Panc1 (cell line): ENCODE measurements around the gene TST. TPM values are rescaled to one million over a fixed set of nuclear protein-coding genes. Genes with fewer than 3 reads are reported as not detected.

Experiments used
- ATAC-seq: fragments of 200-7000 bp; cut with Tn5 transposase; 2 replicates; pipeline ENCODE4 v1.9.1; 2020; ENCODE audit warnings: mild to moderate bottlenecking, moderate library complexity
- BruUV-seq: library from RNA; stranded (reverse); fragments of 400-500 nt; replicated peaks from 2 replicates; lab custom pipeline; 2021; lab: Mats Ljungman, UMichigan
- CTCF ChIA-PET: fragments of 300-600 bp; sonication (Branson Sonifier 250); formaldehyde crosslinking; loops from one replicate; lab custom pipeline; 2022; ENCODE audit warnings: antibody characterized with exemption; lab: Charles Lee
- POLR2A ChIA-PET: fragments of 300-600 bp; sonication (Branson Sonifier 250); formaldehyde crosslinking; loops from one replicate; lab custom pipeline; 2022; ENCODE audit warnings: antibody characterized with exemption; lab: Charles Lee
- DNase-seq: peaks from one replicate; pipeline ENCODE4 v3.0.0-alpha.2; 2010; ENCODE audit warnings: low read depth, low spot score
- H3K27ac ChIP-seq: 2 replicates; pipeline ENCODE4 v1.5.1; 2011; ENCODE audit warnings: mild to moderate bottlenecking, low read length, inconsistent platforms
- H3K27me3 ChIP-seq: fragments of 200-500 bp; sonication (Bioruptor generic); 2 replicates; pipeline ENCODE4 v1.6.0; 2014; ENCODE audit warnings: low read length, inconsistent platforms; ENCODE audit not compliant: control insufficient read depth, insufficient read depth
- H3K36me3 ChIP-seq: fragments of 200-500 bp; sonication (Bioruptor generic); 2 replicates; pipeline ENCODE4 v1.5.1; 2014; ENCODE audit warnings: inconsistent platforms, mild to moderate bottlenecking, low read length, moderate library complexity; ENCODE audit not compliant: control insufficient read depth, insufficient read depth
- H3K4me1 ChIP-seq: 2 replicates; pipeline ENCODE4 v1.5.1; 2011; ENCODE audit warnings: inconsistent platforms, mild to moderate bottlenecking, low read length, moderate library complexity; ENCODE audit not compliant: control insufficient read depth, insufficient read depth
- H3K4me3 ChIP-seq, 2 experiments: 2 replicates each; pipeline ENCODE4 v1.5.1; 2011 to 2012; ENCODE audit warnings: low read depth in 2 of 2, low read length in 2 of 2, mild to moderate bottlenecking in 2 of 2, inconsistent platforms in 1 of 2, moderate library complexity in 1 of 2
- H3K9me3 ChIP-seq: fragments of 200-500 bp; sonication (Bioruptor generic); 2 replicates; pipeline ENCODE4 v1.5.1; 2014; ENCODE audit warnings: low read depth, mild to moderate bottlenecking, inconsistent platforms, low read length, moderate library complexity; ENCODE audit not compliant: control insufficient read depth, insufficient read depth
- POLR2AphosphoS5 ChIP-seq: IDR thresholded peaks from 2 replicates; pipeline ENCODE4 v1.6.1; 2012; ENCODE audit warnings: mild to moderate bottlenecking, low read depth, low read length, moderate library complexity
- SIN3A ChIP-seq: IDR thresholded peaks from 2 replicates; pipeline ENCODE4 v1.6.1; 2012; ENCODE audit warnings: low read depth, mild to moderate bottlenecking, low read length, moderate library complexity, borderline replicate concordance; ENCODE audit not compliant: insufficient read depth
- TCF7L2 ChIP-seq: IDR thresholded peaks from 2 replicates; pipeline ENCODE4 v1.6.1; 2011; ENCODE audit warnings: mild to moderate bottlenecking, low read depth, low read length, inconsistent platforms
- in situ Hi-C: cut with HindIII; loops from 2 replicates; pipeline ENCODE4 v1.10.0; 2016; ENCODE audit warnings: low sequenced_read_pairs, low pct_unique_long_range_greater_than_20kb
- intact Hi-C: fragments of 100-400 bp; cut with micrococcal nuclease; formaldehyde crosslinking; loops from one replicate; pipeline ENCODE4 v1.10.0; 2022; ENCODE audit not compliant: unreplicated experiment
- total RNA-seq: library from RNA; stranded (reverse); gene quantifications from one replicate; pipeline ENCODE4 v1.2.1, GENCODE V29; 2021; ENCODE audit not compliant: unreplicated experiment
- TF ChIP-seq, protein P1 (sequence below), 2 experiments: IDR thresholded peaks; 2 replicates each; pipeline ENCODE4 v1.6.1; 2011 to 2012; ENCODE audit warnings: low read depth in 2 of 2, control low read depth in 1 of 2, low read length in 1 of 2, mild to moderate bottlenecking in 1 of 2, moderate library complexity in 1 of 2; ENCODE audit not compliant: insufficient read depth in 1 of 2
- TF ChIP-seq, protein P2 (sequence below): fragments of 450-650 bp; IDR thresholded peaks from 2 replicates; pipeline ENCODE4 v1.5.1; 2017; ENCODE audit warnings: mild to moderate bottlenecking

The TST gene
- total RNA-seq, 1 experiment from 2014 or later = 15.9 TPM

DNA sequence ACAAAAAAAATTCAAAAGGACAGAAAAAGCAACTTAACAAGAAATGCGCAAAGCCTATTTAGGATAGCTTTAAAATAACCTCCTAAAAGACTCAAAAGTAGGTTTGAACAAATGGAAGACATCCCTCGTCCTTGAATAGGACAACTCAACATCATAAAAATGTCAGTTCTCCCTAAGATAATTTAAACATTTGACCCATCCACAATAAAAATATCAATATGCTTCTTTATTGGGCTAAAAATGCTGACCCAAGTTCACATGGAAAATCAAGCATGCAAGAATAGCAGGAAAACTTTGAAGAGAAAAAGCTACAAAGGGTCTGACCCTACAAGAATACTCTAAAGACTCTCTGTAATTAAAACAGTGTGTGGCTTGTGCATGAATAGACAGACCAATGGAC is 20.2 kb upstream of the TST start:
- CTCF ChIA-PET = no interaction called here
- no TSS peak for BruUV-seq

DNA sequence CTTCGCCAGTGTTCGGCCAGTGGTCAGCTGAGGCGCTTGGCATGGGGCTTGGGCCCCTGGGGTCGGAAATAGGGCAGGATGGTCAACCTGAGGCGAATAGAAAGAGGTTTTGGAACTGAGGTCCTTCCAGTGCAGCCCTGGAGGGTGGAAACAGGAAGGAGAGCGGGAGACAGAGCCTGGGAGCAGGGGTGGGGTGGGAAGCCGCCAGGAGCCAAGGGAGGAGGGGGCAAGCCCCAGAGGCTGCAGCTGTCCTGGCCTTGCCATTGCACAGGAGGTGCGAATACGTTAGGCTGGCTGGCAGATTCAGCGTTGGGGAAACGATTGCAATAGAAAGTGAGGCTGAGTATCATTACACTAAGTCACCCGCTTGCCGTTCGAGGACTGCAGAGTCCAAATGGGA is 18.4 kb upstream of the TST start:
- POLR2A ChIA-PET = no interaction called here
- TF ChIP-seq TCF7L2 = no peak
- no peak for TF ChIP-seq SIN3A
- TF ChIP-seq, protein P1, sequence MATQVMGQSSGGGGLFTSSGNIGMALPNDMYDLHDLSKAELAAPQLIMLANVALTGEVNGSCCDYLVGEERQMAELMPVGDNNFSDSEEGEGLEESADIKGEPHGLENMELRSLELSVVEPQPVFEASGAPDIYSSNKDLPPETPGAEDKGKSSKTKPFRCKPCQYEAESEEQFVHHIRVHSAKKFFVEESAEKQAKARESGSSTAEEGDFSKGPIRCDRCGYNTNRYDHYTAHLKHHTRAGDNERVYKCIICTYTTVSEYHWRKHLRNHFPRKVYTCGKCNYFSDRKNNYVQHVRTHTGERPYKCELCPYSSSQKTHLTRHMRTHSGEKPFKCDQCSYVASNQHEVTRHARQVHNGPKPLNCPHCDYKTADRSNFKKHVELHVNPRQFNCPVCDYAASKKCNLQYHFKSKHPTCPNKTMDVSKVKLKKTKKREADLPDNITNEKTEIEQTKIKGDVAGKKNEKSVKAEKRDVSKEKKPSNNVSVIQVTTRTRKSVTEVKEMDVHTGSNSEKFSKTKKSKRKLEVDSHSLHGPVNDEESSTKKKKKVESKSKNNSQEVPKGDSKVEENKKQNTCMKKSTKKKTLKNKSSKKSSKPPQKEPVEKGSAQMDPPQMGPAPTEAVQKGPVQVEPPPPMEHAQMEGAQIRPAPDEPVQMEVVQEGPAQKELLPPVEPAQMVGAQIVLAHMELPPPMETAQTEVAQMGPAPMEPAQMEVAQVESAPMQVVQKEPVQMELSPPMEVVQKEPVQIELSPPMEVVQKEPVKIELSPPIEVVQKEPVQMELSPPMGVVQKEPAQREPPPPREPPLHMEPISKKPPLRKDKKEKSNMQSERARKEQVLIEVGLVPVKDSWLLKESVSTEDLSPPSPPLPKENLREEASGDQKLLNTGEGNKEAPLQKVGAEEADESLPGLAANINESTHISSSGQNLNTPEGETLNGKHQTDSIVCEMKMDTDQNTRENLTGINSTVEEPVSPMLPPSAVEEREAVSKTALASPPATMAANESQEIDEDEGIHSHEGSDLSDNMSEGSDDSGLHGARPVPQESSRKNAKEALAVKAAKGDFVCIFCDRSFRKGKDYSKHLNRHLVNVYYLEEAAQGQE (IDR thresholded peaks at IDR 0.05; ENCODE audit: insufficient read depth in 1 of 2, low read depth in 2 of 2, low read length in 1 of 2) = no peak
- TF ChIP-seq, protein P2, sequence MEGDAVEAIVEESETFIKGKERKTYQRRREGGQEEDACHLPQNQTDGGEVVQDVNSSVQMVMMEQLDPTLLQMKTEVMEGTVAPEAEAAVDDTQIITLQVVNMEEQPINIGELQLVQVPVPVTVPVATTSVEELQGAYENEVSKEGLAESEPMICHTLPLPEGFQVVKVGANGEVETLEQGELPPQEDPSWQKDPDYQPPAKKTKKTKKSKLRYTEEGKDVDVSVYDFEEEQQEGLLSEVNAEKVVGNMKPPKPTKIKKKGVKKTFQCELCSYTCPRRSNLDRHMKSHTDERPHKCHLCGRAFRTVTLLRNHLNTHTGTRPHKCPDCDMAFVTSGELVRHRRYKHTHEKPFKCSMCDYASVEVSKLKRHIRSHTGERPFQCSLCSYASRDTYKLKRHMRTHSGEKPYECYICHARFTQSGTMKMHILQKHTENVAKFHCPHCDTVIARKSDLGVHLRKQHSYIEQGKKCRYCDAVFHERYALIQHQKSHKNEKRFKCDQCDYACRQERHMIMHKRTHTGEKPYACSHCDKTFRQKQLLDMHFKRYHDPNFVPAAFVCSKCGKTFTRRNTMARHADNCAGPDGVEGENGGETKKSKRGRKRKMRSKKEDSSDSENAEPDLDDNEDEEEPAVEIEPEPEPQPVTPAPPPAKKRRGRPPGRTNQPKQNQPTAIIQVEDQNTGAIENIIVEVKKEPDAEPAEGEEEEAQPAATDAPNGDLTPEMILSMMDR = no peak
- no peak for TF ChIP-seq POLR2AphosphoS5
- CTCF ChIA-PET = no interaction called here
- no peak for ATAC-seq
- intact Hi-C loops (no loop called here), in situ Hi-C loops (no loop called here)
- BruUV-seq = no TSS peak
- Histone ChIP-seq H3K9me3 (no peaks in the 10 kb centered on the region), H3K4me3 (no peak overlapping the region), H3K27me3 (no peaks in the 10 kb centered on the region), H3K27ac (no peak overlapping the region), H3K36me3 (no peaks in the 10 kb centered on the region), H3K4me1 (no peaks in the 10 kb centered on the region)
- DNase-seq = no peak

More for the DNA sequence above, 20.2 kb upstream of the TST start:
- no peaks in the 10 kb centered on the region for H3K9me3 ChIP-seq
- H3K36me3 ChIP-seq = no peaks in the 10 kb centered on the region
- intact Hi-C loops = no loop called here
- H3K4me1 ChIP-seq = no peaks in the 10 kb centered on the region
- no peak overlapping the region for H3K4me3 ChIP-seq
- ATAC-seq (no peak), DNase-seq (no peak)
- H3K27me3 ChIP-seq = no peaks in the 10 kb centered on the region
- in situ Hi-C loops = no loop called here
- TF ChIP-seq, protein P1 (IDR thresholded peaks at IDR 0.05; ENCODE audit: insufficient read depth in 1 of 2, low read depth in 2 of 2, low read length in 1 of 2) = no peak
- TF ChIP-seq TCF7L2 = no peak
- TF ChIP-seq, protein P2 = no peak
- no peak for TF ChIP-seq SIN3A
- TF ChIP-seq POLR2AphosphoS5 = no peak
- H3K27ac ChIP-seq = no peak overlapping the region
- POLR2A ChIA-PET = no interaction called here
